Large intestine (tissue), 3 donors: ENCODE results near the gene SERPINA4. TPM values are rescaled to one million over a fixed set of nuclear protein-coding genes. Genes with fewer than 3 reads are reported as not detected.

Experiments
- DNase-seq, 2 donors: peaks; one replicate each; pipeline versions ENCODE4 v3.0.0 to v3.0.0-alpha.2; 2013
- H3K27ac ChIP-seq: one replicate; pipeline ENCODE4 v1.5.1; 2013; ENCODE audit warnings: low read length
- H3K27me3 ChIP-seq: 2 replicates; pipeline ENCODE4 v1.6.1; 2013; ENCODE audit warnings: low read length; ENCODE audit not compliant: control insufficient read depth, insufficient read depth
- H3K36me3 ChIP-seq: 2 replicates; pipeline ENCODE4 v1.6.1; 2013; ENCODE audit warnings: low read length; ENCODE audit not compliant: control insufficient read depth, insufficient read depth
- H3K4me1 ChIP-seq: one replicate; pipeline ENCODE4 v1.6.1; 2013; ENCODE audit warnings: low read length; ENCODE audit not compliant: control insufficient read depth, insufficient read depth
- H3K4me3 ChIP-seq: one replicate; pipeline ENCODE4 v1.5.1; 2013; ENCODE audit warnings: low read length
- H3K9me3 ChIP-seq: one replicate; pipeline ENCODE4 v1.6.1; 2013; ENCODE audit warnings: mild to moderate bottlenecking, low read depth, low read length, moderate library complexity; ENCODE audit not compliant: control insufficient read depth
- WGBS: methylation state at CpG from one replicate; pipeline ENCODE4 v1.1.5; 2013; ENCODE audit warnings: low lambda C conversion rate; ENCODE audit not compliant: insufficient coverage; 5-methylcytosine and 5-hydroxymethylcytosine counted together
- polyA plus RNA-seq: library from polyadenylated mRNA; unstranded; fragments of 120-200 nt; gene quantifications from one replicate; pipeline ENCODE4 v1.2.1, GENCODE V29; 2013

Gene SERPINA4
- polyA plus RNA-seq, 1 donor = 46.0 TPM

GRCh38 chr14:94615254-94615653 is 54.0 kb downstream of the SERPINA4 start:
- no CpG with 5 or more reads among the region's 3 CpGs for WGBS
- DNase-seq = no peak
- Histone ChIP-seq H3K9me3 (peaks cover 13% of the 10 kb centered on the region), H3K4me3 (no peak overlapping the region), H3K27ac (no peak overlapping the region), H3K36me3 (no peaks in the 10 kb centered on the region), H3K27me3 (no peaks in the 10 kb centered on the region), H3K4me1 (no peaks in the 10 kb centered on the region)

GRCh38 chr14:94615823-94616570 is 54.8 kb downstream of the SERPINA4 start:
- H3K9me3 ChIP-seq = peaks cover 13% of the 10 kb centered on the region
- no peaks in the 10 kb centered on the region for H3K36me3 ChIP-seq
- 100% methylated on average over 1 of the region's 8 CpGs for WGBS
- no peaks in the 10 kb centered on the region for H3K4me1 ChIP-seq
- DNase-seq = no peak
- H3K27me3 ChIP-seq = no peaks in the 10 kb centered on the region
- no peak overlapping the region for H3K27ac ChIP-seq
- H3K4me3 ChIP-seq = no peak overlapping the region

- H3K4me3 ChIP-seq = no peak overlapping the region
- 88% methylated on average over 1 of the region's 5 CpGs for WGBS
- H3K27me3 ChIP-seq = no peaks in the 10 kb centered on the region
- H3K9me3 ChIP-seq = peaks cover 13% of the 10 kb centered on the region
- DNase-seq = no peak
- H3K4me1 ChIP-seq = no peaks in the 10 kb centered on the region
- no peaks in the 10 kb centered on the region for H3K36me3 ChIP-seq
- no peak overlapping the region for H3K27ac ChIP-seq
These were observed 56.2 kb downstream of the SERPINA4 start for GRCh38 chr14:94617366-94617941.

GRCh38 chr14:94617988-94618822 is 57.0 kb downstream of the SERPINA4 start:
- DNase-seq = no peak
- H3K4me1 ChIP-seq = no peaks in the 10 kb centered on the region
- H3K36me3 ChIP-seq = no peaks in the 10 kb centered on the region
- 100% methylated on average over 1 of the region's 3 CpGs for WGBS
- no peak overlapping the region for H3K27ac ChIP-seq
- H3K9me3 ChIP-seq = peaks cover 13% of the 10 kb centered on the region
- no peak overlapping the region for H3K4me3 ChIP-seq
- no peaks in the 10 kb centered on the region for H3K27me3 ChIP-seq

DNA sequence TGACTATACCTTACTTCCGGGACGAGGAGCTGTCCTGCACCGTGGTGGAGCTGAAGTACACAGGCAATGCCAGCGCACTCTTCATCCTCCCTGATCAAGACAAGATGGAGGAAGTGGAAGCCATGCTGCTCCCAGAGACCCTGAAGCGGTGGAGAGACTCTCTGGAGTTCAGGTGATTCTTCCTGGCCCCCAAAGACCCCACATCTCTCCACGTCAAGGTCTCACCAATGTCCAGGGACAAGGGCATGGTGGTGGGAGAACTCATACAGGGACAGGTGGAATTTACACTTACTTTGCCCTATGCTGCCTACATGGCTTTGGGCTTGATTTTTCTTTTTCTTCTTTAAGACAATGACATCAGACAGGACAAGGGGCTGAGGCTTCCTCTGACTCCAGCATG is 58.1 kb downstream of the SERPINA4 start:
- no CpG with 5 or more reads among the region's 6 CpGs for WGBS
- no peaks in the 10 kb centered on the region for H3K4me1 ChIP-seq
- no peaks in the 10 kb centered on the region for H3K27me3 ChIP-seq
- no peaks in the 10 kb centered on the region for H3K36me3 ChIP-seq
- no peak overlapping the region for H3K4me3 ChIP-seq
- H3K27ac ChIP-seq = no peak overlapping the region
- peaks cover 13% of the 10 kb centered on the region for H3K9me3 ChIP-seq
- DNase-seq = no peak

Other genes with a start within 250 kb of the SERPINA4 start
- gene SERPINA6, start 238.1 kb upstream of the SERPINA4 start, polyA plus RNA-seq = 0.45 TPM
- not detected for gene SERPINA2, start 194.7 kb upstream of the SERPINA4 start, polyA plus RNA-seq
- 1,712 TPM for gene SERPINA1, start 172.8 kb upstream of the SERPINA4 start, polyA plus RNA-seq
- gene SERPINA11, start 108.6 kb upstream of the SERPINA4 start, polyA plus RNA-seq = 0.10 TPM
- not detected for gene SERPINA9, start 85.2 kb upstream of the SERPINA4 start, polyA plus RNA-seq
- not detected for gene SERPINA12, start 52.0 kb upstream of the SERPINA4 start, polyA plus RNA-seq
- 5.3 TPM for gene SERPINA5, start 20.0 kb downstream of the SERPINA4 start, polyA plus RNA-seq
- 0.51 TPM for gene SERPINA3, start 50.9 kb downstream of the SERPINA4 start, polyA plus RNA-seq
- 0.10 TPM for gene GSC, start 208.7 kb downstream of the SERPINA4 start, polyA plus RNA-seq